Daoy (cell line): ENCODE data around the gene LSM3. TPM values are rescaled to one million over a fixed set of nuclear protein-coding genes. Genes with fewer than 3 reads are reported as not detected.
"Not testable (repeated sequence)": the region's sequence is repeated elsewhere in the genome, so short reads cannot be mapped to it uniquely, and the experiment has no call there.

Experiments used
- DNase-seq: peaks from one replicate; pipeline ENCODE4 v3.0.0-alpha.2; 2015; ENCODE audit warnings: low read depth
- total RNA-seq: library from RNA; depleted of rRNA; stranded (reverse); fragments of >200 nt; shearing (Covaris generic); gene quantifications from 2 replicates; pipeline ENCODE4 v1.2.3, GENCODE V29; 2014

LSM3 gene
- total RNA-seq, 1 experiment from 2014 or later: 22.9 TPM

DNA sequence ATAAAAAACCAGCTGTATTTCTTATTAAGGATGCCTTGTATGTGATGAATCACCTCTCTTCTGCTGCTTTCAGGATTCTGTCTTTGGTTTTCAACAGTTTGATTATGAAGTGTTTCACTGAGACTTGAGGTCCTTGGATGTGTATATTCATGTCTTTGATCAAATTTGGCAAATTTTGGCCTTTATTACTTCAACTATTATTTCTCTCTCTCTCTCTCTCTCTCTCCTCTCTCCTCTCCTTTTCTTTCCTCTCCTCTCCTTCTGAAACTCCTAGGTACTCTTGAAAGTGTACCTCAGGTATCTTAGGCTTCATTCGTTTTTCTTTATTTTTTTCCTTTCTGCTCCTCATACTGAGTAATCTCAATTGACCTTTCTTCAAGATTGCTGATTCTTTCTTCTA, 43.3 kb downstream of the LSM3 start:
- DNase-seq: no peak

DNA sequence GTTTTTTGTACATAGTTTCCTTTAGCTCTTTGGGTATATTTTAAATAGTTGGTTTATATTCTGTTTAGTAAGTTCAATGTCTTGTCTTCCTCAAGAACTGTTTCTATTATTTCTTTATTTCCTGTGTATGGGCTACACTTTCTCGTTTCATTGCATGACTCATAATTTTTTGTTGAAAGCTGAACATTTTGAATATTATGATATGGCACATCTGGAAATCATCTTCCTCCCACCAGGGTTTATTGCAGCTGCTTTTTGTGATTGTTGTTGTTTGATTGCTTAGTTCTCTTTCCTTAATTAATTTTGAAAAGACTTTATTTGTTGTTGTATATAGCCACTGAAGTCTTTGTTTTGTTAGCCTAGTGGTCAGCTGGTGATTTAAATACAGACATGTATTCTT, 43.8 kb downstream of the LSM3 start:
- no peak for DNase-seq

DNA sequence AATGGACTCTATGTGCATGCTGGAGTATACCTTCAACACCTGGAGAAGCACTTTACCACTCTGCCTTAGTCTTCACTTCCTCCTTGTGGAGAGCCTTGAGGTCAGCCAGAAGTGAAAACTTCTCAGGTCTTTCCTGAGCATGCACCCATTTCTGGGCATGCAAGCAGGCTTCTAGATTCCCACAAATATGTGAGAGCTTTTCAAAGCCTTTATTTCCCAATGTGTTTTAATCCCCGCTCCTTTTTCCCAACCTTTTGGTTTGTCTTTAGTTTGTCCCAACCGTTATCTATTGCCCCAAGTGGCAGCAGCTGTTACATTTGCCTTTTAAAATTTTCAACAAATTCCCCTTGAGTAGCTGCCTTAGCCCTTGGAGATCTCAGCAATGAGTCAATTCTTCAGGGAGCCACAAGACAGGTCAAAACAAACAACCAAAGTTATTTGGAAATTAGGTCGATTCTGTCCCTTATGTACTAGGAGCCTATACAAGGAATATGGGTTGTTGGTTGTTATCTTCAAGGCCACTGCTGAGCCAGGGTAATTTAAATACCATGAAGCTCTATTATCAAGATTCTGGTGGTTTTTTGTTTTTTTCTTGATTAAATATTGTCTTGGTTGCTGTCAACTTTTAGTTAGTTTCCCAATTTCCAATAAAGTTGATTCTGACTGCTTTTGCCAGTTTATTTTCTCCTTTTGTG, 44.4 kb downstream of the LSM3 start:
- no peak for DNase-seq

DNA sequence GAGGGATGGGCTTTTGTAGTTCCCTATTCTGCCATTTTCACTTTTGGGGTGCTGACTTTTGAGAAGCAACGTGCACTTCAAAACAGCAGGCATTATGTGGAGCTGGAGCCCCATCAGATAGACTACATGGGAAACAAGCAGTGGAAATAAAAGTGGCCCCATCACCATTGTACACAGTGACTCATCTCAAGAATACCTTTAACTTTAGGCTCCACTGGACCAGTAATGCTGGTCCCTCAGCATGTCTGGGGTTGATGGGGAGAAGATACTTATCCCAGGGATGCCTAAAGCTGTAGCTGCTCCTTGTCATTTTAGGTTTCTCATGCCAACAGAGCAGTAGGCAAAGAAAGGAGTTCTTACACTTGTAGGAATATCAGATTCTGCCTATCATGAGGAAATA, 45.0 kb downstream of the LSM3 start:
- no peak for DNase-seq

DNA sequence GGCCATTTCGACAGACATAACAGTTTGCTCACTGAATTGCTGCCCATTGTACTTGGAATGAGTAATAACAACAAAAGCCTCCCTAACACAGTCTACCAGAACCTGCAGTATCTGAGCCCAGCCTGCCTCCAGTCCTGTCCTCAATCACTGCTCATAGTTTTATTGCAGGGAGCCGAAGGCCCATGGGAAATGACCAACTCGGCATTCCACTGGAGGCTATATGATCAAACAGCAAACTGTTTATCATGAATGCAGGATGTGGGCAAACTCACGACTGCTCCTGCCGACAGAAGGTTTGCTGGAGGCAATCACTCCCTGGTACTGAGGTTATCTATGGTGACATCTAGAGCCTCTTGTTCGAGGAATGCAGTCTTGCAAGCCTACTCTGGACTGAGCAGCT, 46.3 kb downstream of the LSM3 start:
- DNase-seq: peak; percentile 31

DNA sequence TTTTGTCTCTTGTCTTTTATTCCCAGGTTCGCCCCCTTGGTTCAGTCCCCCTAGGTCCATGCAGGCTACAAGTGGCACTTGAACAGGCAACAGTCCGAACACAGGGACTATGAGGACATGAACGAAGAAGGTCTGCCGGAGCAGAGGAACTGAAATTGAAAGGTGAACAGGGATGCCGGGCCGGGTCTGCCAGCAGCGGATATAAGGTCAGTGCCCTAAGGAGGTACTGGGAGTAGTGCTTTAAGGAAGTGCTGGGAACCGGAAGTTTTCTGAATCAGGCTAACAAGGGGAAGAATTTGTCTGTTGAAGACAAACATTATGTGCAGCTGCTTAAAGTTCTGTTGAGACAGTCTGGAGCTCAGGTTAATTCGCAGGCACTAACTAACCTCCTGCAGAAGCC, 46.8 kb downstream of the LSM3 start:
- DNase-seq: no peak

DNA sequence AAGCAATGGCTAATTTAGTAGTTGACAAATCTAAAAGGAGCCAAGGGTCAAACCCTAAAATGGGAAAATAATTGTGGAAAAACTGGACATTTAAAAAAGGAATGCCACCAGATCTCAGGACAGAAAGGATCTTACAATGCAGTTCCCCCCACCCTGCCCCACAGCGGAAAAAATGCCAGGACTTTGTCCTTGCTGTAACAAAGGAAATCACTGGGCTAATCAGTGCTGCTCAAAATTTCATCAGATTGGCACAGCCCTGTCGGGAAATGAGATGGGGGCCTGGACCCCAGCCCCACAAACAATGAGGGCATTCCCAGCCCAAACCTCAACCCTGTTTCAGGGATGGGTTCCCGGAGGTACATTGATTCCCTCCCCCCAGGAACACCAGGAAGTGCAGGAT, 47.7 kb downstream of the LSM3 start:
- not testable (repeated sequence) for DNase-seq

DNA sequence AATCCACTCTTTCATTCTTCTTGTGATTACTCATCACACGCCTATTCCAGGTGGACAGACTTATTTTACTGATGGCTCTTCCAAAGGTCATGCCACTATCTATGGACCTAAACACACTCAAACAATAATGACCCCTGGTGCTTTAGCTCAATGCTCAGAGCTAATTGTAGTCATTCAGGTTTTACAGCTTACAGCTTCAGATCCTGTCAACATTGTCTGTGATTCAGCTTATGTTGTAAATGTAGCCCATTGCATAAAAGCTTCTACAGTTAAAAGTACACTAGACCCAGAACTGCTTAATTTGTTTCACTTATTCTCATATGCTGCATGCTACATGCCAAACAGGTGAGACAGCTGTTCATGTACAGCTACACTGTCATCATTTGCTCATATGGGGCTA, 49.2 kb downstream of the LSM3 start:
- DNase-seq: no peak

DNA sequence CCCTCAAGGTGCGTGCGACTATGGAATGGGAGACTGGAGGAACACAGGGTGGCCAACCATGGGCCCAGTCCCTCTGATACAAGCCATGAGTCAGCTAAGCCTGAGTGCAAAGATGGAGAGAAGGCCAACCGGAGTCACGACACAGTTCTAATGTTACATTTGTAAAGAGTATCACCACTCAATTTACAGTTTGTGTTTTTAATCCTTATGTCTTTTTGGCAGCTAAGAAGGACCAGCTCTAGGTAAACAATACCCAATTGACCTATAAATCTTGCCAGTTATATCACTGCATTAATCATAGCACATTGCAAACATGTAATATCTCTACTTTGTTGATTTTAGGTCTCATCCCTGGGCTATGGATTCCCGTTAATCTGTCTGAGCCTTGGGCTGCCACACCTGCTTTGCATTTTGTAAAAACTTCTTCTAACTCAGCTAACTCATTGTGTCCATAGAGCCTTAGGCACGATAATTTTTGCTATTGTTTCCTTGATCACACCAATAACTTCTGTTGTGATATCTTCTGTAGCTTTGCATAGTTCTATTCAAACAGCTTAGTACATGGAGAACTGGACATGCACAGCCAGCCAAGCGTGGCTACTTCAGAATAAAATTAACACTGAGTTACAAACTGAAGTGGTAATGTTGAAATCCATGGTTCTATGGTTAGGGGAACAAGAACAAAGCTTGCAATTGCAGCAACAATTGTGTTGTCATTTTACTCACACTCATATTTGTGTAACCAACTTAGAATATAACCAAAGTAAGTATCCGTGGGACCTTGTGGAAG, 50.3 kb downstream of the LSM3 start:
- no peak for DNase-seq

DNA sequence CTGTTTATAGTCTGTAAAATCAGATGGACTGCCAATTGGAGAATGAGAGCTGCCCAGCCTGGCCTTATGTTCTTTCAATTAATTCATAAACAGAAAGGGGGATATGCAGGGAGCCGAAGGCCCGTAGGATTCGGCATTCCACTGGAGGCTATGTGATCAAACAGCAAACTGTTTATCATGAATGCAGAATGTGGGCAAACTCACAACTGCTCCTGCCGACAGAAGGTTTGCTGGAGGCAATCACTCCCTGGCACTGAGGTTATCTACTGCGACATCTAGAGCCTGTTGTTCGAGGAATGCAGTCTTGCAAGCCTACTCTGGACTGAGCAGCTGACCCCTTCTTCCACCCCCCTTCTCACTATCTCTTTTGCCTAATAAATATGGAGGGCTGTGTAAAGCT, 51.1 kb downstream of the LSM3 start:
- not testable (repeated sequence) for DNase-seq

DNA sequence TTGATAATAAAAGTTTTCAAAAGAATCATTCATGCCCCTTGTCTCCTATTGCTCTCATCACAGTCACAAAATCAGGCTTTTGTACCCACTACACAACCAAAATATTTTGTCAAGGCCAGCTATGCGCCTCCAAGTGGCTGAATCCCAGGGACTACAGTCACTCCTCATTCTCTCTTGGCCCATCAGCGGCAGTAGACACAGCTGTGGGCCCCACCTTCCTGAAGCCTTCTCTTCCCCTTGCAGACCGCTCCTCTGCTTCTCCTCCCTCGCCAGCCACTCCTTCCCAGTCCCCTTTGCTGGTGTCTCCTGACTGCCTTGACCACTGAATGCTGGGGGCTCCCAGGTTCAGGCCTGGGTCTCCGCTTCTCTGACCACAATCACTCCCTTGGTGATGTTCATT, 52.1 kb downstream of the LSM3 start:
- DNase-seq: no peak

DNA sequence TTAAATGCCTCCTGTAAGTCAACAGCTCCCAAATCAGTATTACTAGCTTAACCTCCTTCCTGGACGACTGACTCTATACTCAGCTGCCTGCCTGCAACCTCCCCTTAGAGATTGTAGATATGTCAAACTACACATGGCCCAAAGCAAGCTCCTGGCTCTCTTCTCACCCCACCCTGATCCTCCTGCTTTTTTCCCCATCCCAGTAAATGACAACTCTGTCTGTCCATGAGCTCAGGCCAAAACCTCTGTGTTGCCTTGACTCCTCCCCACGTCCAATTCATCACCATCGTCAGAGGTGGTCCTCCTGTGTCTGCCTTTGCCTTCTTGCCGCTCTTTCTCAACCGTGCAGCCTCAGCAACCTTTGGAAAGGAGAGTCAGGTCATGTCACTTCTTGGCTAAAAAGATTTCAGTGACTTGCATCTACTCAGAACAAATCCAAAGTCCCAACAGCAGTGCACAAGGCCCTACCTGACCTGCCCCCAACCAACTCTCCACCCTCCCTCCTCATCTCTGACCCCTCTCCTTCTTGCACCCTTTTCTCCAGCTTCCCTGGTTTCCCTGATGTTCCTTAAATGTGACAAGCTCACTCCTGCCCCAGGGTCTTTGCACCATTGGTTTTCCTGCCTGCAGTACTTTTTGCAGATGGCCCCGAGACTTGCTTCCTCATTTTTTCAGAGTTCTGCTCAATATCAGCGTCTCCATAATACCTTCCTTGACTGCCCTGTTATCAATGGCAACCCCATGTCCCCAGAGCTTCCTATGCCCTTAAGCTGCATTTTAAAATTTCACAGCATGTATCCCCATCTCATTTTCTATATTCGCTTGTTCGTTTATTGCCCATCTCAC, 52.8 kb downstream of the LSM3 start:
- no peak for DNase-seq

DNA sequence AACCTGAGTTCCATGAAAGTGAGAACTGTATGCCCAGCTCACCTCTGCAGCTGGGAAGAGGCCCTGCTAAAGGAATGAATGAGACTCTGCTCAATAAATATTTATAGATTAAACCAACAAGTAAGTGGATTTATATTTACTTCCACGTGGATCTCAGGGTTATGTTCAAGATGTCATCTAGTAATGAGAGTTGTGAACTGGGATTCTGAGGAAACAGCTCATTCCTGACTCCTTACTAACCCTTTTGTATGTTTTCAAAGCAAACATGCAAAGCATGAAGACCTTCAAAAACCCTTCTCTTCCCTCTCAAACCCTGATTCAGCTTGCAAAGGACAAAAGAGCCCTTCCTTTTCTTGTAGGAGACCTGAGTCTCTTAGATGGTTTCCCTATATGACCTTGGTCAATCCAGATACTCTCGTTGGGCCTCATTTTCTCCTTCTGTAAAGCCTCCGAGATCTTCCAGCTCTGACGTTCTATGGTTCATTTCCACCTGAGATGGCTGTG, 53.4 kb downstream of the LSM3 start:
- no peak for DNase-seq

DNA sequence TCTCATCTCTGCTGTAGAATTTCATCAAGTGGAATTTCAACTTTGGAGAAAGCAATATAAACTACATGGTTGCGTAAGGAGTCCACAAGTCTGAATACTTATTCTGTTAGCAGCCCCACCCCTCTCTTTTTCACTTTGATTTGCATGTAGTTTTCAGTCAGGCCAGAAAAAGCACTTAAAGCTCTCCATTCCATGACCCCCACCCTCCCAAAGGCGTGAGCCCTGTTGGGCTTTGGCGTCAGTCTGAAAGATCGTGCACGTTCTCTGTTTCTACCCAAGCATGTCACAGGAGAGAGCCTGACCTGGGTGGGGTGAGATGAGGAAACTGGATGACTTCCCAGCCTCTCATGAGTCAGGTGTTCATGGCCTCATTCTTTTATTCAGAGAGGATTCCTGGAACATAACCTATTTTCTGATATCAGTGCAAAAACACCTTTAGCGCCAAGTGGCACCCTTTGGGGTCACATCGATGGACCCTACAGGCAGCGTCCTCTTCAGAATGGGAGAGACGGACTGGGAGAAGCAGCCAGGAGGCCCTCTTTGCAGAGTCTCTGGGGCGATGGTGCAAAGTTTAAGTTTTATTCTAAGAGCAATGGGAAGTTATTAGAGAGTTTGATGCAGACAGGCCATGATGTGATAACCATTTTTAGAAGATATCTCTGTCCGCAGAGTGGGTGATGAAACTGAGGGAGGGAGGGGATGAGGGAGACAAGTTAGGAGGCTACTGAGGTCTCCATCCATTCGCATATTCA, 55.8 kb downstream of the LSM3 start:
- DNase-seq: no peak

DNA sequence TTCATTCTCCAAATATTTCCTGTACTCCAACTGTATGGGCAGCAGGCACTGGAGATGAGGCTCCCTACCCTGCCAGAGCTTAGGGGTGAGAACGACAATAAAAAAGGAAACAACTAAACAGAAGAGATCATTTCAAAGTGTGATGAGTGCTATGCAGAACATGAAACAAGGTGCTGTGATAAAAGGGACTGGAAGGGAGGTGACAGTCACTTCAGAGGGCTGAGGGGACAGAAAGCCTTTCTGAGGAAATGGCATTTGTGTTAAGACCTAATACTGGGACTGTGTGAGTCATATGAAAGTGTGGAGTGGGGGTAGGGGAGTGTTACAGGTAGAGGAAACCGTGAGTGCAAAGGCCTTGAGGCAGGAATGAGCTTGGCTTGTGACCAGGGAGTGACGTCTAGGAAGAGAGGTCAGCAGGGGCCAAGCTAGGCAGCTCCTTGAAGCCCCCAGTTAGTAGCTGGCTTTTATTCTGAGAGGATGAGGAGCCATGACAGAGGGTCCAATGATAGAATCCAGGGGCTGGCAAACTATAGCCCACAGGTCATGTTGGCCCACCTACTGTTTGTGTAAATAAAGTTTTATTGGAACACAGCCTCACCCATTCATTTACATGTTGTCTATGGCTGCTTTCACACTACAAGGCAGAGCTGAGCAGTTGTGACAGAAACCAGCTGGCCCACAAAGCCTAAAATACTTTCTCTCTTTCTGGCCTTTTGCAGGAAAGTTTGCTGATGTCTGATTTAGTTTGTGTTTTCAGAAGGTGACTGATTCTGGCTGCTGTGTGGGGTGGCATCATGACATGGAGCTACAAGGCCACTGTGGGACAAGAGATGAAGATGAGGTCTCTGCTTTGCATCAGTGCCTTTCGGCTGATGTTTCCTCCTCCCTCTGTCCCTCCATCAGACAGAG, 56.6 kb downstream of the LSM3 start:
- DNase-seq: no peak

DNA sequence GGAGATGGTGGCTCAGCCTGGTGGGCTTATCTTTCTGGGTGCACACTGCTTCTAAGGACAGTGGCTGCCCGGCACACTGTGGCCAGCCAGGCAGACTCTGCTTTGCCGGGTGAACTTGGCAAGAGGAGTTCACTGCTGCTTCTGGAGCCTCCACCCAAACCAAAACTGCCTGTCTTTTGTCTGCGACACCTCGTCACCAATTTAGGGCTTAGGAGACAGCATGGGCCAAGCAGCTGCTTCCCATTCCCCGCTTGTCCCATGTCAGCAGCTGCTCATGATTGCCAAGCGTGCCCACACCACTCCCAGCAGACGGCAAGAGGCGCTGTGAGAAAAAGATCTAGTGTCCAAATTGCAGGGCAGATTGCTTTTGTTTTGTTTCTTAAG, 57.3 kb downstream of the LSM3 start:
- no peak for DNase-seq

DNA sequence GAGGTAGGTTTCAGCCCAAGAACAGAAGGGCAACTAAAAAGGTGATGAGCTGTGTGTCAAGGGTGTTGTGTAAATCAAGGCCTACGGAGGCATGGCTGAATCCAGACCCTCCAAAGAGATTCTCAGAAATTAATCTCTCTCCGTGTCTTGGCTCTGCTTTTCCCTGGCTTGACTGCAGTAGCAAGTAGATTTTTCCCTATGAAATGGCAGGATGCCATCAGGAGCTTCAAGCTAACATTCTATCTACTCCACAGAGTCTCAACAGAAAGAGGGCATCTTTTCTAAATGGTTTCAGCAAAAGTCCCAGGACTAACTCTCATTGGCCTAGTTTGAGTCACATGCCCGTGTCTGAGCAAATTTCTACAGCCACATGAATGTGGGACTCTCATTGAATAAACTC, 58.3 kb downstream of the LSM3 start:
- no peak for DNase-seq

DNA sequence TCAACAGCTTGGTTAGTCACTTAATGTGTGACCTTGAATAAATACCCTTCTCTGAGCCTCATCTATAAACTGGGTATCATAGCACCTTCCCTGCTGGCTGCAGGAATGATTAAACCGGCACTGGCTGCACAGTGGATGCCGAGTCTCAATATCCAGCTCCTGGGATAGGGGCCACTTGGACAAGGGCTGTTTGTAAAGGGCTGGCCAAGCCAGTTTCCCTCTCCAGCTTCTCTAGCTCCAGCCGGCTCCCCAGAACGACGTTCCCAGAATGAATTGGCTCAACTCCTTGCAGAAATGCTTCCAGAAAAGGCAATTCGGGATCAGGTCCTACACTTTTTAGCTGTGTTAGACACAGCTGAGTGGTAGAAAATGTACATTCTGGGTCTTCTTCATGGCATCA, 58.8 kb downstream of the LSM3 start:
- no peak for DNase-seq

DNA sequence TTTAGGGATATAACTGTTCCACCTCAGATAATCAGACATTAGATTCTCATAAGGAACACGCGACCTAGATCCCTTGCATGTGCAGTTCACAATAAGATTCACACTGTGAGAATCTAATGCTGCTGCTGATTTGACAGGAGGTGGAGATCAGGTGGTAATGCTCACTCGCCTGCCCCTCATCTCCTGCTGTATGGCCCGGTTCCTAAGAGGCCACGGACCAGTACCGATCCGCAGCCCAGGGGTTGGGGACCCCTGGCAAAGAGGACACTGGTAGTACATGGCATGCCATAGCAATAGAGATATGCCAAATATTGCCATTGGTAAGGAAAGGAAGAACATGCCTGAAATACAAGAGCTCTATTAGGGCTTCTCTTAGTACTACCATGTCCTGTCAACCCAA, 59.7 kb downstream of the LSM3 start:
- DNase-seq: no peak

DNA sequence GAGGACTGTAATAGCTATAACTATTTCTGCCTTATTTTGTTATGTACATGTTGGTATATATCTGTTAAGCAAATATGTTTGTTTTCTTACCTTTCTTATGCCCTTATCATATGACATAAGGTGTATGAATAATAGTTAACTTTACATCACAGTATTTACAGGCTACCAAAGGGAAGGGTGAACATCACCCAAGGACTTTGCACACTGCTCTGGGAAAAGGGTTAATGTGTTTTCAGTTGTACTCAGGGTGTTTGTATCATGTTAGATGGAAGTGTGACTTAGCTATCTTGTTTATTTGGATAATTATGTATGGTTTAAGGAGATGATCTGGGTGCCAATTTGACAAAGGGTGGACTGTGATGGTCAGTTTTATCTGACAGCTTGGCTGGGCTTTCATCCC, 60.3 kb downstream of the LSM3 start:
- no peak for DNase-seq

DNA sequence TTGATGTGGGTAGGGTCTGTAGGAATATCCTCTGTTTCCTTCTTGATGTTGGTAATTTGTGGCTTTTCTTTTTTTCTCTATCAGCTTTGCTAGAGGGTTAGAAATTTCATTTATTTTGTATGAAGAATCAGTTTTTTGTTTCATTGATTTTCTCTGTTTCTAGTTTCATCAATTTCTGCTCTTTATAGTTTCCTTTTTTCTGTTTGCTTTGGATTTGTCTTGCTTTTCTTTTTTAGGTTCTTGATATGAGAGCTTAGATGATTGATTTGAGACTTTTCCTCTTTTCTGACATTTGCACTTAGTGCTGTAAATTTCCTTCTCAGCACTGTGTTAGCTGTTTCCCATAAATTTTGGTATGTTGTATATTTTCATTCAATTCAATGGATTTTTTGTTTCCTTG, 61.3 kb downstream of the LSM3 start:
- DNase-seq: no peak
